NCI-H446 (cell line): Measurements from ENCODE around the gene SOX15.
A peak's percentile ranks its signal among the peaks of the same experiment; 100 is the strongest.
"Not testable (repeated sequence)": the region's sequence is repeated elsewhere in the genome, so short reads cannot be mapped to it uniquely, and the experiment has no call there.

Experiments
- DNase-seq, 2 experiments: peaks; one replicate each; lab custom pipeline; 2025; lab: John Stamatoyannopoulos, UW

The SOX15 gene

GRCh38 chr17:7589891-7590691 is at the start of gene SOX15:
Gene SOX15 (minus strand): TSS chr17:7590094. CDS start chr17:7589676, 418 bp downstream.
- DNase-seq: no peak

- no peak for DNase-seq
Measured at GRCh38 chr17:7636163-7636562, 46.3 kb upstream of the SOX15 start.

DNA sequence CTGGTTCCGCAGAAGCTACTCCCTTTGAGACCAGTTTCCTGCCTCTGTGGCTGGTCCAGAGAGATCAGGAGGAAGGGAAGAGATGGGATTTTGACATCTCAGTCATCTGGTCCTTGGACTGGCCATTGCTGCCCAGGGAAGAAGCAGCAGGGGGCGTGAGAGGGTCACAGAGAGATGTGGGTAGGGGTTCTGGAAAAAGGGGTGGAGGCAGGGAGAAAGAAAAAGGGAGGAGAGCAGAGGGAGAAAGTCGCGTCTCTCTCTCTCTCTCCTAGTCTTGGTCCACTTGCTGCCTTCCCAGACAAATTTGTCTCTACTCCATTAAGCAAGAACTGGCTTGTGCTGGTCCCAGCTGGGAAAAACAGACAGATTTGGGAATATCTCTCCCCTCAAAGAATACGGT is 44.5 kb upstream of the SOX15 start:
- peak; percentile 29 to 41 for DNase-seq

DNA sequence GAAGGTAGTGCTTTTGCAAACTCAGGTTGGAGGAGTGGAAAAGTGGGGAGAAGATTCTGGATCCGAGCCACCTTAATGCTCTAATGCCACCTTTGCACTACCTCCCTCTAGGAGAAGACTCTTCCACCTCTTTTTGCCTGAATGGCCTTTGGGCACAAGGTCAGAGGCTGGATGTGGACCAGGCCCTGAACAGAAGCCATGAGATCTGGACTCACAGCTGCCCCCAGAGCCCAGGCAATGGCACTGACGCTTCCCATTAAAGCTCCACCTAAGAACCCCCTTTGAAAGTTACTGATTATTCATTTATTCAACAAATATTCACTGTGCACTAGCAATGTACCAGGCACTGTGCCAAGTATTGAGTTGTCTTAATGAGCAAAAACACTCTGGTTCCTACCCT is 43.2 kb upstream of the SOX15 start:
- DNase-seq: no peak

DNA sequence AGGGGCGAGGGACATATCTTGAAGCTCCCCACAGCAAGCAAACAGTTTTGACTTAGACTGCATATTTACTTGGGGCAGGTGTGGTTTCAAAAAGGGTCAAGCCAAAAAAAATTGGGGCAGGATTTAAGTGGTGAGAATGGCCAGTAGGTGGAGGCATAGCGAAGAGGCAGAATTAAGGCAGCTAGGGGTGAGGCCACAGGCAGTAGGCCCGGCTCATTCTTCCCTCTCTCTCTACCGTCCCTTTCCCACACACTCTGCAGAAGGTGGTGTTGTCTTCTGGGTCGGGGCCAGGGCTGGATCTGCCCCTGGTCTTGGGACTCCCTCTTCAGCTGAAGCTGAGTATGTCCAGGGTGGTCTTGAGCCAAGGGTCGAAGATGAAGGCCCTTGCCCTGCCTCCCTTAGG is 42.6 kb upstream of the SOX15 start:
- DNase-seq: peak in 1 of 2 experiments; percentile 16

- DNase-seq: no peak
Measured at GRCh38 chr17:7631398-7632380, 41.8 kb upstream of the SOX15 start.

GRCh38 chr17:7629939-7630571 is 40.2 kb upstream of the SOX15 start, which contains the start of gene SHBG:
Gene SHBG (plus strand): TSS chr17:7630135. CDS start chr17:7630173, 38 bp downstream.
- no peak for DNase-seq

- peak; percentile 82 to 91 for DNase-seq
Measured at GRCh38 chr17:7627250-7628121, 37.6 kb upstream of the SOX15 start, which contains the start of gene SAT2. Gene SAT2 (minus strand): TSS chr17:7627821. CDS start chr17:7627635, 186 bp downstream.

DNA sequence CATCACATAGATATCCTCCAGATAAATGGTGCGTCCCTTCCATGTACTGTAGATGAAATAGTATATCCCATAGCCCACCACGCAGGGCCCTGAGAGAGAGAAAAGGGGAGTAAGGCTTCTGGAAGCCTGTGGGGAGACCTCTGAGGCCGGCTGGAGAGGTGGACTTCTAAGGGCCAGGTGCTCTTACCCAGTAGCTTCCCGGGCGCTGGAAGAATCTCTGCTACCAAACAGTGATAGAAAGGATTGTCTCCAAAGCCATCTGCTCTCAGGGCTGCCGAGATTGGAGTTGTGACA is 37.0 kb upstream of the SOX15 start:
- no peak for DNase-seq

DNA sequence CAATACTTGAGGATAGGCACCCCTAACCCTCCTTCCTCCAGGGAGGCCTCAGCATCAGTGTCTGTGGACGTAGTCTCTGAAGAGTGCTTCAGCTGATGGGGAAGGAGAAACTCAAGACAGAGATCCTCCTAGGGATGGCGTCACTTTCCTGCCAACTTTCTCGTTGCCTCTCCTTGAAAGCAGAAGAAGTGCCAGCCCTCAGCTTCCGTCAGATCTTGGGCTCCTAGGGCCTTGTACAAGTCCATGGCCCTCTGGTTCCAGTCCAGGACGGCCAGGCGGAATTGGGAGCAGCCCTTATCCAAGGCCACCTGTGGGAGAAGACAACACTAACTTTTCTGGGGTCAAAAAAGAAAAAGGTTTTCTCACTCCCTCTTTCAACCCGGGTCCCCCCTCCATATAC is 36.4 kb upstream of the SOX15 start:
- DNase-seq: no peak

DNA sequence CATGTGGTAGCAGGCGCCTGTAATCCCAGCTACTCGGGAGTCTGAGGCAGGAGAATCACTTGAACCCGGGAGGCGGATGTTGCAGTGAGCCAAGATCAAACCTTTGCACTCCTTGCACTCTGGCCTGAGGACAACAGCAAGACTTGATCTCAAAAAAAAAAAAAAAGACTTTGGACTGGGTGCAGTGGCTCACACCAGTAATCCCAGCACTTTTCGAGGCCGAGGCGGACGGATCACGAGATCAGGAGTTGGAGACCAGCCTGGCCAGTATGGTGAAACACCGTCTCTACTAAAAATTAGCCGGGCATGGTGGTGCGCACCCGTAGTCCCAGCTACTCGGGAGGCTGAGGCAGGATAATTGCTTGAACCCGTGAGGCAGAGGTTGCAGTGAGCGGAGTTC is 35.9 kb upstream of the SOX15 start:
- not testable (repeated sequence) for DNase-seq

GRCh38 chr17:7623661-7624060 is 33.8 kb upstream of the SOX15 start:
- no peak for DNase-seq

DNA sequence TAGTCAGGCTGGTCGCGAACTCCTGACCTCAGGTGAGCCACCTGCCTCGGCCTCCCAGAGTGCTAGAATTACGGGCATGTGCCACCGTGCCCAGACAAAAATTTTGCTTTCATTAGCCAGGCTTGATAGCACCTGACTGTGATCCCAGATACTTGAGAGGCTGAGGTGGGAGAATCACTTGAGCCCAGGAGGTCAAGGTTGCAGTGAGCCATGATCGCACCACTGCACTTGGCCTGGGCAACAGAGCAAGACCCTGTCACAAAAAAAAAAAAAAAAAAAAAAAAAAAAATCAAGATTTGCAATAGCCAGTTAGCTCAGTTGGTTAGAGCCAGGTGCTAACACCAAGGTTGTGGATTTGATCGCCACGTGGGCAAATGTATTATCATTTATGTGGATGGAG is 30.9 kb upstream of the SOX15 start:
- DNase-seq: no peak

- DNase-seq: no peak
Measured at GRCh38 chr17:7618608-7619007, 28.7 kb upstream of the SOX15 start.

- no peak for DNase-seq
Measured at GRCh38 chr17:7615265-7615747, 25.4 kb upstream of the SOX15 start.

DNA sequence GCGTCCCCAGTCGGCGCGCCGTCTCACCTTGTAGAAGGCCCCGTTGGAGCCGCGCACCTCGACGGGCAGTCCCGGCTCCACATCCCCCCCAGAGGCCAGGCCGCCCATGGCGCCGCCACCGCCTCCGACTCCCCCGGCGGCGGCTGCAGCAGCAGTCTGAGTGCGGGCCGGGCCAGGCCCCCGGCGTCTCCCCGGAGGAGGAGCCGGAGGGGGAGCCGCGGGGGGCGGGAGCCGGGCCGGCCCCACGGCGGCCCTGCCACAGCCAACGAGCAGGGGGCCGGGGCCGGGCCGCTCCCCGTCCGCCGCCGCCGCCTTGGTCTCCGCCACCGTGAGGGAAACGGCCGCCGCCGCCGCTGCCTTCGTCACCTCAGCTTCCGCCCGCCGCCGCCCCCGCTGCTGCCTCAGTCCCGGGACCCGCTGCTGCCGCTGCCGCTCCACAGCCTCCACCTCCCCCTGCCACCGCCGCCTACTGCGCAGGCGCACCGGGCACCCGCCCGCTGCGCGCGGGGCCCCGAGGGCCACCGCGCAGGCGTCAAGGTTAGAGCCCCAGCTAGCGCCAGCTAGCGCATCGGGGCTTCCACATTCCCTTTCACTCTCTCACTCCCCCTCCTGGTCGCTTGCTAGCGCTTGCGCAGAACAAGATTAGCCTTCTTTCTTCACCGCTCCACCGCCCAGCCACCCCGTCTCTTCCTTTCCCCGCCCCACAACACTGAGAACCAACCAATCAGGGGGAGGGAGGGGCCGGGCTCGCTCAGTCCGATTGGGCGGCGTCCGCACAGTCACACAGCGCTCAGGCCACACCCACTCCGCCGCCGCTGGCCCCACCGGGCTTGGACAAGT is 24.8 kb upstream of the SOX15 start, which contains the start of gene FXR2:
Gene FXR2, minus strand, starts transcription at position 473 of the 840 bp plus-strand sequence. Its CDS starts 365 bp downstream, at position 108.
- peak; percentile 99 for DNase-seq

GRCh38 chr17:7613769-7614424 is 24.0 kb upstream of the SOX15 start:
- DNase-seq: no peak

DNA sequence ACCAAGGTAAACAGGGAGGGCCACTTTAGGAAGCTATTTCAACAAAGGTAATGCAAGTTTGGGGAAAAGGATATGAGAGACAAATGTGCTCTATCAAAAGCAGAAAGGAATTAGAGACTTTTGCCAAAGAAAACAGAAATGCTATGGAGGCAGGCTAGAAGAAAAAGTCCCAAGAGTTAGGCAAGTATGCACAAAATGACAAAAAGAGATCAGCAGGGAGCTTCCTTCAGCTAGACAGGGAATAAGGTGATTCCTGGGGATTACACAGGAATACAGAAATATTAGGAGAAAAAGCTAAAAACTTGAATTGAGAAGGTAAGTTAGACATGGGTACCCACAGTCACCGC is 22.4 kb upstream of the SOX15 start:
- no peak for DNase-seq

DNA sequence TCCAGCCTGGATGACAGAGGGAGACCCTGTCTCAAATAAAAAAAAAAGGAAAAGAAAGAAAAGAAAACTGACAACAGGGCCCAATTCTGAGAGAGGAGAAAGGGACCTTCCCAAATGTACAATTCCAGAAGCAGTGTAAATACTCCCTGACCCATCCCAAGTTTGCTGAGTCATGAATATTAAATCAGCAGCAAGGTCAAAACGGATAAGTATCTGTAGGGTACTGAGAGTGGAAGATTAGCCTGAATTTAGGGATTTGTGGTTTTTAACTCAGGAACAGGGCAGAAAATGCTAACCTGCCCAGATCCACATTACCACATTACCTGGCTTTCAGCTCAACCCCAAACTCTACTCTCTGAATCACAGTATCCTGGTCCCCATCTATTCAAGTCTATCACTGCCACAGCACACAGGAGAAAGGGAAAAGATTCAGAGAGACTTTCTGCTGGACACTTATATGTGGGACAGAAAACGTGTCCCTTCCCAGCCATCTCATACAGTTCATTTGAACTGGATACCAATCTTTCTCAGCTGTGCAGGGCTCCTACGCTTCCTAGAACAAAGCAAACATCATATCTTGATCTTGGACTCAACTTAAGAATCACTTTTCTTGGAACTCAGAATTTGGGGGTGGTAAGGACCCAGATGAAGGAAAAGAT is 21.9 kb upstream of the SOX15 start:
- no peak for DNase-seq
